Heart right ventricle (tissue), 16 donors: ENCODE measurements around the gene TRIP10. TPM values are rescaled to one million over a fixed set of nuclear protein-coding genes. Genes with fewer than 3 reads are reported as not detected.
"Not testable (repeated sequence)": the region's sequence is repeated elsewhere in the genome, so short reads cannot be mapped to it uniquely, and the experiment has no call there.

Source experiments
- ATAC-seq, 8 donors: fragments of 200-7000 bp; cut with Tn5 transposase; one replicate each; pipeline ENCODE4 v1.9.1; 2020; ENCODE audit warnings: mild to moderate bottlenecking in 8 of 8, moderate library complexity in 8 of 8, moderate number of reproducible peaks in 1 of 8
- DNase-seq, 2 donors: peaks; one replicate each; pipeline ENCODE4 v3.0.0-alpha.2; 2020
- H3K27ac ChIP-seq, 10 donors: fragments of 200-600 bp; sonication (generic) in 2 of 10; one replicate each; pipeline versions ENCODE4 v1.5.0 to v1.8.0; 2020 to 2022; ENCODE audit warnings: mild to moderate bottlenecking in 3 of 10
- H3K27me3 ChIP-seq, 7 donors: fragments of 200-600 bp; one replicate each; pipeline ENCODE4 v1.8.0; 2021 to 2022; ENCODE audit warnings: mild to moderate bottlenecking in 2 of 7
- H3K36me3 ChIP-seq, 9 donors: fragments of 200-600 bp; sonication (generic) in 1 of 9; one replicate each; pipeline versions ENCODE4 v1.5.0 to v1.8.0; 2020 to 2022; ENCODE audit warnings: mild to moderate bottlenecking in 2 of 9
- H3K4me1 ChIP-seq, 9 donors: fragments of 200-600 bp; sonication (generic) in 1 of 9; one replicate each; pipeline versions ENCODE4 v1.5.0 to v1.8.0; 2020 to 2022; ENCODE audit warnings: mild to moderate bottlenecking in 4 of 9
- H3K4me3 ChIP-seq, 10 donors: fragments of 200-600 bp; sonication (generic) in 2 of 10; one replicate each; pipeline versions ENCODE4 v1.5.0 to v1.8.0; 2020 to 2022; ENCODE audit warnings: mild to moderate bottlenecking in 7 of 10, moderate library complexity in 2 of 10
- H3K9me3 ChIP-seq, 11 donors: fragments of 200-600 bp in 10 of 11; sonication (generic) in 2 of 11; one replicate each; pipeline versions ENCODE4 v1.5.0 to v1.8.0; 2013 to 2022; ENCODE audit warnings: mild to moderate bottlenecking in 2 of 11, control low read depth in 1 of 11, moderate library complexity in 1 of 11
- WGBS, 2 donors: extraction: QIAGEN DNeasy Blood & Tissue Kit; methylation state at CpG; one replicate each; pipeline ENCODE4 v1.1.7; 2013; ENCODE audit warnings: inconsistent platforms in 1 of 2; 5-methylcytosine and 5-hydroxymethylcytosine counted together
- intact Hi-C, 10 donors: fragments of 100-400 bp; cut with DNase I; formaldehyde crosslinking; loops; one replicate each; pipeline versions ENCODE4 v1.11.1 to v1.14.2; 2022
- polyA plus RNA-seq, 2 donors: library from polyadenylated mRNA; stranded (reverse); fragments of 200-250 nt; gene quantifications; one replicate each; pipeline ENCODE4 v1.2.3, GENCODE V29; 2013
- total RNA-seq, 10 donors: library from RNA; stranded (reverse); fragmentation: NEBNext Ultra II Directional in 3 of 10; extraction: Animal tissue kit (Norgen Biotek cat#: 25700) in 3 of 10; gene quantifications; one replicate each; pipeline versions ENCODE4 v1.2.1 to v1.2.4, GENCODE V29; 2021 to 2023
- TF ChIP-seq, protein P1 (sequence below), 9 donors: fragments of 200-600 bp; sonication (generic) in 2 of 9; IDR thresholded peaks; one replicate each; pipeline versions ENCODE4 v1.5.0 to v1.8.0; 2021 to 2022; ENCODE audit warnings: antibody characterized with exemption in 9 of 9, mild to moderate bottlenecking in 5 of 9, moderate library complexity in 1 of 9
- donor health status: Arrhythmogenic right ventricular cardiomyopathy.
- donor health status: ischemic (EF 13 %, LVEDD 7.1; RV severe dilation, severe dysfunction).
- donor health status: healthy with polysubstance abuse.
- donor health status: DM: no; HTN: yes; CAD: no.
- donor health status: DM: no; HTN: no; CAD: no.
- donor health status: ischemic (EF 25% LVEDD 6.9; RV normal size, moderate dysfunction).
- donor health status: ischemic (EF 25% LVEDD 5.7; RV mildly dilated, moderate dysfunction).
- donor health status: healthy.
- donor health status: DM: yes; HTN: yes; CAD: no.
- donor health status: Ischemic cardiomyopathy.
- donor health status: ischemic (EF 35%, LVEDD 5.7; RV mildly dilated, moderate dysfunction).
- donor health status: nonischemic (EF 11% LVEDD 7.7; RV severe dilation, severe dysfunction).
- donor health status: DM: yes; HTN: yes; CAD: no.
- donor health status: PGD.
- donor health status: ischemic (EF 29% LVEDD 5.4; RV normal size, mild dysfunction).
- donor health status: nonischemic (EF 23%, LVEDD 6.1; RV moderate dilation, normal function).

TRIP10 gene
- total and polyA plus RNA-seq, 12 donors, result 60.6 to 314 (median 76.0) TPM

DNA sequence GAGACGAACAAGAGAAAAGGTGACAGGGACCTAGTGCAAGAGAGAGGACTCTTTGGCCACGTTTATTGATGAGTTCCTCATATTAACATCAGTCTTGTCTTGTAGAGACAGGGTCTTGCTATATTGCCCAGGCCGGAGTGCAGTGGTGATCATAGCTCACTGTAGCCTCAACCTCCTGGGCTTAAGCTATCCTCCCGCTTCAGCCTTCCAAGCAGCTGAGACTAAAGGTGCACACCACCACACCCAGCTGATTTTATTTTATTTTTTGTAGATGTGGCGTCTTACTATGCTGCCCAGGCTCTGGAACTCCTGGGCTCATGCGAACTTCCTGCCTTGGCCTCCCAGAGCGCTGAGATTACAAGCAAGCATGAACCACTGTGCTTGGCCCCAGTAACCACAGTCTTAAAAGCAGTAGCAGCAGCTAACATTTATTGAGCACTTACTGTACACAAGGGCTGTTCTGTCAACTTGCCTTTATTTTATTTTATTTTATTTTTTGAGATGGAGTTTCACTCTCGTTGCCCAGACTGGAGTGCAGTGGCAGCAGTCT lies 28.8 kb downstream of the TRIP10 start:
- Histone ChIP-seq H3K27ac (peak overlapping the region in 1 of 10 donors; percentile 74), H3K4me3 (peak overlapping the region in 1 of 10 donors; percentile 55), H3K27me3 (peaks cover 7 to 69% (median 34%) of the 10 kb centered on the region in 7 donors), H3K9me3 (no peaks in the 10 kb centered on the region), H3K36me3 (no peaks in the 10 kb centered on the region), H3K4me1 (peaks cover 3 to 38% (median 21%) of the 10 kb centered on the region in 9 donors)
- TF ChIP-seq, protein P1, sequence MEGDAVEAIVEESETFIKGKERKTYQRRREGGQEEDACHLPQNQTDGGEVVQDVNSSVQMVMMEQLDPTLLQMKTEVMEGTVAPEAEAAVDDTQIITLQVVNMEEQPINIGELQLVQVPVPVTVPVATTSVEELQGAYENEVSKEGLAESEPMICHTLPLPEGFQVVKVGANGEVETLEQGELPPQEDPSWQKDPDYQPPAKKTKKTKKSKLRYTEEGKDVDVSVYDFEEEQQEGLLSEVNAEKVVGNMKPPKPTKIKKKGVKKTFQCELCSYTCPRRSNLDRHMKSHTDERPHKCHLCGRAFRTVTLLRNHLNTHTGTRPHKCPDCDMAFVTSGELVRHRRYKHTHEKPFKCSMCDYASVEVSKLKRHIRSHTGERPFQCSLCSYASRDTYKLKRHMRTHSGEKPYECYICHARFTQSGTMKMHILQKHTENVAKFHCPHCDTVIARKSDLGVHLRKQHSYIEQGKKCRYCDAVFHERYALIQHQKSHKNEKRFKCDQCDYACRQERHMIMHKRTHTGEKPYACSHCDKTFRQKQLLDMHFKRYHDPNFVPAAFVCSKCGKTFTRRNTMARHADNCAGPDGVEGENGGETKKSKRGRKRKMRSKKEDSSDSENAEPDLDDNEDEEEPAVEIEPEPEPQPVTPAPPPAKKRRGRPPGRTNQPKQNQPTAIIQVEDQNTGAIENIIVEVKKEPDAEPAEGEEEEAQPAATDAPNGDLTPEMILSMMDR (IDR thresholded peaks at IDR 0.05), result no peak
- 58 to 62% methylated on average over 8 of the region's 8 CpGs for WGBS, 2 donors
- no peak for ATAC-seq
- no peak for DNase-seq
- intact Hi-C loops, result loop anchor here in 2 of 10 donors (10.0 kb wide), 1 partner anchor 134 kb away; no protein-coding TSS in a partner anchor

DNA sequence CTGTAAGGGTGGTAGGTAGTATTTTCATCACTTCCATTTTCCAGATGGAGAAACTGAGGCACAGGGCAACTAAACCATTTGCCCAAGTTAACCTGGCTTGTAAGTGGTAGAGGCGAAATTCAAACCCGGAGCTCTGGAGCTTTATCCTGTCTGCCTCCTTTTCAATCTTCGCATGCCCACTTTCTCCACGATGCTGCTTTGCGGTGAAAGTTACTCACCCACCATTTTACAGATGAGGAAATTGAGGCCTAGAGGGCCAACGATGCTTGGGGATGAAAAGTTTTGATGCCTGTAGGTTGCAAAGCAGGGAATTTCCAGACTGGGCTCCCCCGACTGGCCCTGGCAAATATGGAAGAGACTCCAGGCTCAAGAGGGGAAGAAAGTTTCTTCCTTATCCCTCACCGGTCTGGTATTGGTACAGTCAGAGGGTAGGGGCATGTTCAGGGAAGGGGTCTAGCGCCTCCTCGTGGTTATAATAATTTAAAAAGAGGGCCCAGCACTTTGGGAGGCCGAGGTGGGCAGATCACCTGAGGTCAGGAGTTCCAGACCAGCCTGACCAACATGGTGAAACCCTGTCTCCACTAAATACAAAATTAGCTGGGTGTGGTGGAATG lies 29.6 kb downstream of the TRIP10 start:
- Histone ChIP-seq H3K4me3 (no peak overlapping the region), H3K36me3 (no peaks in the 10 kb centered on the region), H3K27me3 (peaks cover 7 to 62% (median 34%) of the 10 kb centered on the region in 7 donors), H3K4me1 (peaks cover 3 to 38% (median 21%) of the 10 kb centered on the region in 9 donors), H3K9me3 (no peaks in the 10 kb centered on the region), H3K27ac (no peak overlapping the region)
- ATAC-seq, result no peak
- intact Hi-C loops, result loop anchor here in 2 of 10 donors (10.0 kb wide), 1 partner anchor 134 kb away; no protein-coding TSS in a partner anchor
- 56 to 59% methylated on average over 11 of the region's 11 CpGs for WGBS, 2 donors
- TF ChIP-seq, protein P1 (IDR thresholded peaks at IDR 0.05), result peak in 8 of 9 donors; percentile 9 to 53 (median 42)
- DNase-seq, result no peak

- WGBS, 2 donors, result 81 to 88% methylated on average over 7 of the region's 7 CpGs
- ATAC-seq, H3K9me3 ChIP-seq, intact Hi-C loops, DNase-seq, H3K36me3 ChIP-seq, H3K4me3 ChIP-seq: not testable (repeated sequence)
- Histone ChIP-seq H3K27ac (peak overlapping the region in 1 of 10 donors; percentile 94), H3K4me1 (peaks cover 3 to 42% (median 13%) of the 10 kb centered on the region in 9 donors), H3K27me3 (peaks cover 7 to 36% (median 24%) of the 10 kb centered on the region in 7 donors)
These were observed 32.2 kb downstream of the TRIP10 start for GRCh38 chr19:6771648-6772027.

DNA sequence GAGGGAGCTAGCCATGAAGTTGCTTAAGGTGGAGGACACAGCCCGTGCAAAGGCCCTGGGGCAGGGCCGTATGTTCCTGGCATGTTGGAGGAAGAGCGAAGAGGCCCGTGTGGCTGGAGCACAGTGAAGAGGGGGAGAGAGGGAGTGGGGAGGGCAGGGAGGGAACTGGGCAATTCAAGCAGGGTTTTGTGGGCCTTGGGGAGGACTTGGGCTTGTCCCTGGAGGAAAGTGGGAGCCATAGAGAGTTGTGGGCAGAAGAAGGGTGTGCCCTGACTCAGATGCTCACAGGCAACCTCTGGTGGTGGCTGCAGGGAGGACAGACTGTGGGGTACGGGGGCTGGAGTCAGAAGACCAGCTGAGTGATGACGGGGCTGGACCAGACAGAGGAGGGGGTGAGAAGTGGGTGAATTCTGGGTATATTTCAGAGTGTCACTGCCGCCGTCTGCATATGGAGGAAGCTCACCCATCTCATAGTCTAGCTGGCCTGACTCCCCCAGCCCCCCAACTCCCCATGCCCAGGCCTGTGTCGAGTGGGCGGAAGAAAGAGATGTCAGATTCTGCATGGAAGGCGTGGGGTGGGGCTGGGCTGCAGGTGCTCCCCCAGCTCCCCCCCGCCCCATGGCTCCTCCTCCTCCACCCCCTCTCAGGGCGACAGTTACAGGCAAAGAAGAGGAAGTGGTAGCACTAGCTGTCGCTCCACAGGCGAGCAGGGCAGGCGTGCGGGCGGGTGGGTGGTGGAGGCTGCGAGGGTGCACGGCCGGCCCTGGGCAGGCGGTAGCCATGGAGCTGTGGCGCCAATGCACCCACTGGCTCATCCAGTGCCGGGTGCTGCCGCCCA lies 32.8 kb downstream of the TRIP10 start, which contains the start of gene VAV1:
VAV1 (plus strand) TSS at position 681 of the 838 bp plus-strand sequence; CDS start at position 781, 100 bp downstream.
- H3K36me3 ChIP-seq, result no peaks in the 10 kb centered on the region
- peak within 1 kb of the TSS in 8 of 10 donors; percentile 21 to 78 (median 42) for H3K4me3 ChIP-seq
- 54 to 60% methylated on average over 24 to 25 of the region's 25 CpGs for WGBS, 2 donors

More for the DNA sequence above, 32.8 kb downstream of the TRIP10 start, which contains the start of gene VAV1:
- peak; percentile 60 to 84 (median 74) for ATAC-seq
- Histone ChIP-seq H3K27ac (peak within 1 kb of the TSS in 7 of 10 donors; percentile 5 to 94 (median 35)), H3K27me3 (peaks cover 3 to 31% (median 18%) of the 10 kb centered on the region in 7 donors), H3K9me3 (no peaks in the 10 kb centered on the region), H3K4me1 (peaks cover 2 to 36% (median 6%) of the 10 kb centered on the region in 9 donors)
- peak; percentile 32 to 61 for DNase-seq
- TF ChIP-seq, protein P1 (IDR thresholded peaks at IDR 0.05), result peak in 2 of 9 donors; percentile 11 to 38
- intact Hi-C loops, result no loop called here
